Retinal pigment epithelial cell (primary cell): ENCODE measurements around the gene ZNF565.
"Not testable (repeated sequence)": the region's sequence is repeated elsewhere in the genome, so short reads cannot be mapped to it uniquely, and the experiment has no call there.

ENCODE experiments used
- DNase-seq: peaks from one replicate; pipeline ENCODE4 v3.0.0-alpha.2; 2010; ENCODE audit warnings: low read depth
- H3K4me3 ChIP-seq: 2 replicates; pipeline ENCODE4 v1.5.1; 2011; ENCODE audit warnings: mild to moderate bottlenecking, low read length, control low read depth, moderate library complexity
- CTCF ChIP-seq: conservative IDR thresholded peaks from 2 replicates; pipeline ENCODE4 v1.5.1; 2011; ENCODE audit warnings: low read depth, low read length, control low read depth, inconsistent platforms

ZNF565 gene

GRCh38 chr19:36236304-36236945 lies 22.0 kb upstream of the ZNF565 start:
- H3K4me3 ChIP-seq: no peak overlapping the region

GRCh38 chr19:36233626-36234025 lies 19.2 kb upstream of the ZNF565 start:
- H3K4me3 ChIP-seq, DNase-seq: not testable (repeated sequence)

More at GRCh38 chr19:36236304-36236945, 22.0 kb upstream of the ZNF565 start:
- TF ChIP-seq CTCF: no peak
- DNase-seq: no peak

- DNase-seq: no peak
- no peak for TF ChIP-seq CTCF
- H3K4me3 ChIP-seq: no peak overlapping the region
Observed at GRCh38 chr19:36225219-36225892, 10.9 kb upstream of the ZNF565 start.

- DNase-seq: no peak
- no peak overlapping the region for H3K4me3 ChIP-seq
- no peak for TF ChIP-seq CTCF
Observed at GRCh38 chr19:36222503-36222902, 8.0 kb upstream of the ZNF565 start.

GRCh38 chr19:36221474-36221873 lies 7.0 kb upstream of the ZNF565 start:
- H3K4me3 ChIP-seq: no peak overlapping the region
- no peak for TF ChIP-seq CTCF
- DNase-seq: no peak

GRCh38 chr19:36215276-36216123 lies 1.0 kb upstream of the ZNF565 start:
- peak overlapping the region; percentile 100 for H3K4me3 ChIP-seq
- TF ChIP-seq CTCF: no peak
- DNase-seq: peak; percentile 12

GRCh38 chr19:36212895-36213294 lies 1.6 kb downstream of the ZNF565 start:
- DNase-seq: no peak
- no peak overlapping the region for H3K4me3 ChIP-seq
- TF ChIP-seq CTCF: no peak
